H9 (cell line): ENCODE data around the gene SRF. TPM values are rescaled to one million over a fixed set of nuclear protein-coding genes. Genes with fewer than 3 reads are reported as not detected.

Experiments used
- DNase-seq: peaks from one replicate; pipeline ENCODE4 v3.0.0-alpha.2; 2017
- H2AFZ ChIP-seq: one replicate; pipeline ENCODE4 v1.6.1; 2013; ENCODE audit warnings: mild to moderate bottlenecking, low read length, control low read depth, moderate library complexity
- H2AK5ac ChIP-seq: 2 replicates; pipeline ENCODE4 v1.6.1; 2013; ENCODE audit warnings: low read length, control low read depth, mixed read lengths; ENCODE audit not compliant: insufficient read length
- H2BK120ac ChIP-seq: one replicate; pipeline ENCODE4 v1.6.1; 2013; ENCODE audit warnings: low read depth, mild to moderate bottlenecking, low read length, control low read depth, inconsistent platforms; ENCODE audit not compliant: poor library complexity, severe bottlenecking
- H2BK12ac ChIP-seq: 2 replicates; pipeline ENCODE4 v1.6.1; 2013; ENCODE audit warnings: low read length, control low read depth, mixed read lengths, low read depth; ENCODE audit not compliant: insufficient read length
- H2BK15ac ChIP-seq: 2 replicates; pipeline ENCODE4 v1.6.1; 2013; ENCODE audit warnings: low read depth, low read length, control low read depth
- H2BK20ac ChIP-seq: one replicate; pipeline ENCODE4 v1.6.1; 2013; ENCODE audit warnings: low read depth, mild to moderate bottlenecking, low read length, control low read depth, inconsistent platforms; ENCODE audit not compliant: poor library complexity, severe bottlenecking
- H2BK5ac ChIP-seq: 2 replicates; pipeline ENCODE4 v1.6.1; 2013; ENCODE audit warnings: low read length, control low read depth, mixed read lengths; ENCODE audit not compliant: insufficient read length
- H3K14ac ChIP-seq: 2 replicates; pipeline ENCODE4 v1.6.1; 2013; ENCODE audit warnings: low read length, control low read depth; ENCODE audit not compliant: insufficient read depth
- H3K18ac ChIP-seq: 2 replicates; pipeline ENCODE4 v1.6.1; 2013; ENCODE audit warnings: low read depth, mild to moderate bottlenecking, mixed read lengths, low read length, control low read depth; ENCODE audit not compliant: insufficient read length
- H3K23ac ChIP-seq: 2 replicates; pipeline ENCODE4 v1.6.1; 2013; ENCODE audit warnings: low read length, control low read depth, mixed read lengths, low read depth; ENCODE audit not compliant: insufficient read length
- H3K23me2 ChIP-seq: 2 replicates; pipeline ENCODE4 v1.6.1; 2013; ENCODE audit warnings: low read depth, mild to moderate bottlenecking, mixed read lengths, low read length, control low read depth; ENCODE audit not compliant: insufficient read length, poor library complexity, severe bottlenecking
- H3K27ac ChIP-seq: 2 replicates; pipeline ENCODE4 v1.5.1; 2013; ENCODE audit warnings: low read length, control low read depth, mixed read lengths, low read depth; ENCODE audit not compliant: insufficient read length
- H3K27me3 ChIP-seq: 2 replicates; pipeline ENCODE4 v1.6.1; 2013; ENCODE audit warnings: low read length, control low read depth, inconsistent platforms; ENCODE audit not compliant: insufficient read depth
- H3K4ac ChIP-seq: 2 replicates; pipeline ENCODE4 v1.6.1; 2013; ENCODE audit warnings: low read depth, mild to moderate bottlenecking, control low read depth, inconsistent platforms, low read length, moderate library complexity
- H3K4me1 ChIP-seq: 2 replicates; pipeline ENCODE4 v1.6.1; 2013; ENCODE audit warnings: low read length, control low read depth, inconsistent platforms; ENCODE audit not compliant: insufficient read depth
- H3K4me2 ChIP-seq: 2 replicates; pipeline ENCODE4 v1.6.1; 2013; ENCODE audit warnings: low read length, control low read depth, mixed read lengths; ENCODE audit not compliant: insufficient read length, insufficient read depth
- H3K56ac ChIP-seq: 2 replicates; pipeline ENCODE4 v1.6.1; 2013; ENCODE audit warnings: low read depth, mild to moderate bottlenecking, mixed read lengths, low read length, control low read depth; ENCODE audit not compliant: insufficient read length
- H3K79me1 ChIP-seq: 2 replicates; pipeline ENCODE4 v1.6.1; 2013; ENCODE audit warnings: low read depth, mild to moderate bottlenecking, moderate library complexity, low read length, control low read depth, inconsistent platforms; ENCODE audit not compliant: insufficient read depth, poor library complexity, severe bottlenecking
- H3K79me2 ChIP-seq: 2 replicates; pipeline ENCODE4 v1.6.1; 2013; ENCODE audit warnings: low read length, control low read depth, inconsistent platforms; ENCODE audit not compliant: insufficient read depth
- H3K9ac ChIP-seq: 2 replicates; pipeline ENCODE4 v1.6.1; 2013; ENCODE audit warnings: low read length, control low read depth, mixed read lengths; ENCODE audit not compliant: insufficient read length; ENCODE audit errors: extremely low read depth
- H3K9me3 ChIP-seq: one replicate; pipeline ENCODE4 v1.6.1; 2013; ENCODE audit warnings: low read depth, low read length, inconsistent platforms; ENCODE audit not compliant: control insufficient read depth
- H3T11ph ChIP-seq: one replicate; pipeline ENCODE4 v1.6.1; 2013; ENCODE audit warnings: mild to moderate bottlenecking, low read length, control low read depth, inconsistent platforms
- H4K20me1 ChIP-seq: one replicate; pipeline ENCODE4 v1.6.1; 2013; ENCODE audit not compliant: control insufficient read depth, insufficient read length, insufficient read depth
- H4K5ac ChIP-seq: 2 replicates; pipeline ENCODE4 v1.6.1; 2013; ENCODE audit warnings: low read depth, mild to moderate bottlenecking, mixed read lengths, low read length, control low read depth; ENCODE audit not compliant: insufficient read length
- H4K8ac ChIP-seq: replicated peaks from 2 replicates; pipeline ENCODE4 v1.6.1; 2013; ENCODE audit warnings: low read length, control low read depth, mixed read lengths, low read depth; ENCODE audit not compliant: insufficient read length
- H4K91ac ChIP-seq: 2 replicates; pipeline ENCODE4 v1.6.1; 2013; ENCODE audit warnings: low read depth, mild to moderate bottlenecking, moderate library complexity, mixed read lengths, low read length, control low read depth; ENCODE audit not compliant: insufficient read length
- H3K27ac Mint-ChIP-seq, 3 experiments: 2 replicates in 2 of 3; 3 replicates in 1 of 3; pipeline ENCODE4 v1.8.0; 2020 to 2021; ENCODE audit warnings: mixed read lengths in 3 of 3, mild to moderate bottlenecking in 1 of 3, moderate library complexity in 1 of 3
- H3K27me3 Mint-ChIP-seq: 2 replicates; pipeline ENCODE4 v1.8.0; 2021; ENCODE audit warnings: low read depth, mild to moderate bottlenecking, moderate library complexity, mixed read lengths
- H3K36me3 Mint-ChIP-seq, 3 experiments: 2 replicates in 2 of 3; 3 replicates in 1 of 3; pipeline ENCODE4 v1.8.0; 2020 to 2021; ENCODE audit warnings: low read depth in 3 of 3, mixed read lengths in 3 of 3; ENCODE audit not compliant: insufficient read depth in 1 of 3
- H3K4me1 Mint-ChIP-seq, 2 experiments: 2 replicates each; pipeline ENCODE4 v1.8.0; 2020; ENCODE audit warnings: mixed read lengths in 2 of 2
- H3K4me3 Mint-ChIP-seq, 2 experiments: 2 replicates in 1 of 2; 3 replicates in 1 of 2; pipeline ENCODE4 v1.8.0; 2020 to 2021; ENCODE audit warnings: mild to moderate bottlenecking in 2 of 2, mixed read lengths in 2 of 2, moderate library complexity in 1 of 2
- H3K9me3 Mint-ChIP-seq, 2 experiments: 2 replicates in 1 of 2; 3 replicates in 1 of 2; pipeline ENCODE4 v1.8.0; 2020; ENCODE audit warnings: mild to moderate bottlenecking in 2 of 2, mixed read lengths in 2 of 2, moderate library complexity in 1 of 2
- WGBS: extraction: QIAGEN DNeasy Blood & Tissue Kit; methylation state at CpG from one replicate; pipeline ENCODE4 v1.1.7; 2013; ENCODE audit warnings: missing lambda C conversion rate, low lambda C conversion rate, mixed read lengths; ENCODE audit not compliant: insufficient read length; ENCODE audit errors: extremely low coverage; 5-methylcytosine and 5-hydroxymethylcytosine counted together
- total RNA-seq: library from RNA; stranded (reverse); gene quantifications from 2 replicates; pipeline ENCODE4 v1.2.1, GENCODE V29; 2021
- TF ChIP-seq, protein P1 (sequence below): fragments of 200-600 bp; sonication (generic); conservative IDR thresholded peaks from 3 replicates; pipeline ENCODE4 v1.8.0; 2021; ENCODE audit warnings: antibody characterized with exemption, mild to moderate bottlenecking

Gene SRF
- total RNA-seq, 1 experiment from 2014 or later = 57.5 TPM

DNA sequence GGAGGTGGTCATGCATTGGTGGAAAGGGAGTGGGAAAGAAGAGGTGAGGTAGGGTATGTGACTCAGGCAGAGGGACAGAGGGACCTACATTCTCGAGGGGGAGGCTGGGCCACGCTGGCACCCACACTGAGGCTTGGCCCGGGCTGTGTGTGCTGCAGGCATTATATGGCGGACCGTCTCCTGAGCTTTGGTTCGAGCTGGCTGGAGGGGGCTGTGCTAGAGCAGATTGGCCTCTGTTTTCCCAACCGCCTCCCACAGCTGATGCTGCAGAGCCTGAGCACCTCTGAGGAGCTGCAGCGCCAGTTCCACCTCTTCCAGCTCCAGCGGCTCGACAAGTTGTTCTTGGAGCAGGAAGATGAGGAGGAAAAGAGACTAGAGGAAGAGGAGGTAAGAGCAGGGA lies 34.8 kb downstream of the SRF start:
- H2BK15ac ChIP-seq = no peak overlapping the region
- H2BK5ac ChIP-seq = no peak overlapping the region
- no peaks in the 10 kb centered on the region for H3K79me1 ChIP-seq
- TF ChIP-seq, protein P1, sequence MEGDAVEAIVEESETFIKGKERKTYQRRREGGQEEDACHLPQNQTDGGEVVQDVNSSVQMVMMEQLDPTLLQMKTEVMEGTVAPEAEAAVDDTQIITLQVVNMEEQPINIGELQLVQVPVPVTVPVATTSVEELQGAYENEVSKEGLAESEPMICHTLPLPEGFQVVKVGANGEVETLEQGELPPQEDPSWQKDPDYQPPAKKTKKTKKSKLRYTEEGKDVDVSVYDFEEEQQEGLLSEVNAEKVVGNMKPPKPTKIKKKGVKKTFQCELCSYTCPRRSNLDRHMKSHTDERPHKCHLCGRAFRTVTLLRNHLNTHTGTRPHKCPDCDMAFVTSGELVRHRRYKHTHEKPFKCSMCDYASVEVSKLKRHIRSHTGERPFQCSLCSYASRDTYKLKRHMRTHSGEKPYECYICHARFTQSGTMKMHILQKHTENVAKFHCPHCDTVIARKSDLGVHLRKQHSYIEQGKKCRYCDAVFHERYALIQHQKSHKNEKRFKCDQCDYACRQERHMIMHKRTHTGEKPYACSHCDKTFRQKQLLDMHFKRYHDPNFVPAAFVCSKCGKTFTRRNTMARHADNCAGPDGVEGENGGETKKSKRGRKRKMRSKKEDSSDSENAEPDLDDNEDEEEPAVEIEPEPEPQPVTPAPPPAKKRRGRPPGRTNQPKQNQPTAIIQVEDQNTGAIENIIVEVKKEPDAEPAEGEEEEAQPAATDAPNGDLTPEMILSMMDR = no peak
- no peak overlapping the region for H2BK20ac ChIP-seq
- no peaks in the 10 kb centered on the region for H3K23me2 ChIP-seq
- no peaks in the 10 kb centered on the region for H3K9me3 ChIP-seq
- H4K8ac ChIP-seq = no peak overlapping the region
- no peak overlapping the region for H3K4me3 Mint-ChIP-seq
- no peaks in the 10 kb centered on the region for H3K9me3 Mint-ChIP-seq
- no peak overlapping the region for H2BK12ac ChIP-seq
- peaks cover 4 to 10% of the 10 kb centered on the region in 2 experiments; a peak in 3 of 4 replicates for H3K4me1 Mint-ChIP-seq
- no peak overlapping the region for H3T11ph ChIP-seq
- H3K27ac ChIP-seq = no peak overlapping the region
- H3K79me2 ChIP-seq = no peaks in the 10 kb centered on the region
- no CpG with 5 or more reads among the region's 10 CpGs for whole genome bisulfite sequencing
- no peaks in the 10 kb centered on the region; a peak in 3 of 7 replicates for H3K36me3 Mint-ChIP-seq
- no peak for DNase-seq
- H3K4me2 ChIP-seq = no peak overlapping the region
- H4K5ac ChIP-seq = no peak overlapping the region
- H4K20me1 ChIP-seq = no peaks in the 10 kb centered on the region
- H3K27ac Mint-ChIP-seq = peak overlapping the region in 1 of 3 experiments; percentile 15; a peak in 1 of 7 replicates
- no peak overlapping the region for H4K91ac ChIP-seq
- no peak overlapping the region for H3K18ac ChIP-seq
- H2AK5ac ChIP-seq = no peak overlapping the region
- no peaks in the 10 kb centered on the region for H3K4me1 ChIP-seq
- H2BK120ac ChIP-seq = no peak overlapping the region
- H3K56ac ChIP-seq = no peak overlapping the region
- H3K27me3 ChIP-seq = no peaks in the 10 kb centered on the region
- no peak overlapping the region; the same call in 1 of the 2 replicates for H3K14ac ChIP-seq
- no peak overlapping the region for H3K23ac ChIP-seq
- no peaks in the 10 kb centered on the region; the same call in 1 of the 2 replicates for H3K27me3 Mint-ChIP-seq
- no peak overlapping the region for H3K9ac ChIP-seq
- H2AFZ ChIP-seq = no peak overlapping the region
- H3K4ac ChIP-seq = no peak overlapping the region
